Right lobe of liver (tissue), 4 donors: ENCODE results near the gene SH3TC1.

Experiments used
- POLR2A ChIP-seq: fragments of 450-650 bp; IDR thresholded peaks from one replicate; pipeline ENCODE4 v1.6.1; 2017; ENCODE audit warnings: antibody characterized with exemption, mild to moderate bottlenecking
- TF ChIP-seq, protein P1 (sequence below), 4 donors: fragments of 200-600 bp in 3 of 4; fragments of 450-650 bp in 1 of 4; IDR thresholded peaks; one replicate each; pipeline versions ENCODE4 v1.5.1 to v1.8.0; 2016 to 2022; ENCODE audit warnings: antibody characterized with exemption in 4 of 4, mild to moderate bottlenecking in 2 of 4
- donor health status: DM: no; HTN: no; CAD: no.
- donor health status: DM: no; HTN: no; CAD: no.
- donor health status: DM: no; HTN: yes; CAD: no.

DNA sequence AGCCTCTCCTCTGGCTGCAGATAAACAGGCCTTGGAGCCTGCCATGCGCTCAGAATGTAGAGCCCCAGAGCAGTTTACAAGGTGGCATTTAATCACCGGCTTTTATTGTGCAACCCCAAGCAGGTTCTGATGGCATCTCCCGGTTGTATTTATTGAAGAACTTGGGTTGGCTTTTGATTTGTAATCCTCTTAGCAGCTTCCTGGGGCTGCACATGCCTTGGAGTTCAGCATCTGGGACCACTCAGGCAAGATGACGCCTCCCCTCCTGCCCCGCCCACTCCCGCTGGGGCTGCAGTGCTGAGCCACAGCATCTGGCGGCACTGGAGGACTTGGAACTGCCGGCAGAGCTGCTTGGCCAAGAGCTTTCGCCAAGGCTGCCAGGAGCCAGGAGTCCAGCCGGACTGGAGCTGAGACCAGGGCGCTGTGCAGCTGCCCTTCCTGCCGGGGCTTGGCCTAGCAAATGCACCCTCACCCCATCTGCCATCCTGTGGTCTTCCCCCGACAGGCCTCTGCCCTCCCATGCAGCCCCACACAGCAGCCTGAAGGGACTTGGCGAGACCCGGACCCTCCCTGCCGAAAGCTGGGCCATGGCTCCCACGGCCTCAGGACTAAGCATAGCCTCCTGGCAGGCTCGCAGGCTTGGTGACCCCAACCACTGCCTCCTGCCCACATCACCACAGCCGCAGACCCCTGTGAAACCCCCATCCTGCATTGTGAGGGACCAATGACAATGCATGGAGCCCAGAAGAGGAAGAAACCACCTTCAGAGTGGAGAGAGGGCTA lies 75.9 kb downstream of the SH3TC1 start:
- TF ChIP-seq, protein P1, sequence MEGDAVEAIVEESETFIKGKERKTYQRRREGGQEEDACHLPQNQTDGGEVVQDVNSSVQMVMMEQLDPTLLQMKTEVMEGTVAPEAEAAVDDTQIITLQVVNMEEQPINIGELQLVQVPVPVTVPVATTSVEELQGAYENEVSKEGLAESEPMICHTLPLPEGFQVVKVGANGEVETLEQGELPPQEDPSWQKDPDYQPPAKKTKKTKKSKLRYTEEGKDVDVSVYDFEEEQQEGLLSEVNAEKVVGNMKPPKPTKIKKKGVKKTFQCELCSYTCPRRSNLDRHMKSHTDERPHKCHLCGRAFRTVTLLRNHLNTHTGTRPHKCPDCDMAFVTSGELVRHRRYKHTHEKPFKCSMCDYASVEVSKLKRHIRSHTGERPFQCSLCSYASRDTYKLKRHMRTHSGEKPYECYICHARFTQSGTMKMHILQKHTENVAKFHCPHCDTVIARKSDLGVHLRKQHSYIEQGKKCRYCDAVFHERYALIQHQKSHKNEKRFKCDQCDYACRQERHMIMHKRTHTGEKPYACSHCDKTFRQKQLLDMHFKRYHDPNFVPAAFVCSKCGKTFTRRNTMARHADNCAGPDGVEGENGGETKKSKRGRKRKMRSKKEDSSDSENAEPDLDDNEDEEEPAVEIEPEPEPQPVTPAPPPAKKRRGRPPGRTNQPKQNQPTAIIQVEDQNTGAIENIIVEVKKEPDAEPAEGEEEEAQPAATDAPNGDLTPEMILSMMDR (IDR thresholded peaks at IDR 0.05): peak in 1 of 4 donors; percentile 11
- no peak for TF ChIP-seq POLR2A
